ENCODE data around the gene ASB12. TPM values are rescaled to one million over a fixed set of nuclear protein-coding genes. Genes with fewer than 3 reads are reported as not detected.

The ASB12 gene
- total and polyA plus RNA-seq, 2 of the 13 experiments (the other 11 are each of a cell fraction or from before 2014, with no cell fraction given): 0.05 TPM; not detected in 1

- TF ChIP-seq HMGXB3 (CRISPR knock-in tag; IDR thresholded peaks at IDR 0.05; ENCODE audit: borderline replicate concordance) (no peak), ZSCAN12 (CRISPR knock-in tag; IDR thresholded peaks at IDR 0.05) (no peak), ZNF768 (CRISPR knock-in tag; IDR thresholded peaks at IDR 0.05) (no peak), GLI4 (CRISPR knock-in tag; IDR thresholded peaks at IDR 0.05; ENCODE audit: borderline replicate concordance) (no peak), NCOA5 (CRISPR knock-in tag; IDR thresholded peaks at IDR 0.05) (no peak), EHMT2 (IDR thresholded peaks at IDR 0.05; ENCODE audit: borderline replicate concordance, low read depth, low read length) (no peak), ZNF44 (CRISPR knock-in tag; IDR thresholded peaks at IDR 0.05) (no peak), MTF1 (CRISPR knock-in tag; IDR thresholded peaks at IDR 0.05) (no peak), MXD1 (CRISPR knock-in tag; IDR thresholded peaks at IDR 0.05) (no peak), KDM1A (CRISPR knock-in tag; IDR thresholded peaks at IDR 0.05) (no peak), GATAD2A (CRISPR knock-in tag; IDR thresholded peaks at IDR 0.05) (no peak)
These were observed 48.2 kb downstream of the ASB12 start (continued) for GRCh38 chrX:64182208-64182607.

DNA sequence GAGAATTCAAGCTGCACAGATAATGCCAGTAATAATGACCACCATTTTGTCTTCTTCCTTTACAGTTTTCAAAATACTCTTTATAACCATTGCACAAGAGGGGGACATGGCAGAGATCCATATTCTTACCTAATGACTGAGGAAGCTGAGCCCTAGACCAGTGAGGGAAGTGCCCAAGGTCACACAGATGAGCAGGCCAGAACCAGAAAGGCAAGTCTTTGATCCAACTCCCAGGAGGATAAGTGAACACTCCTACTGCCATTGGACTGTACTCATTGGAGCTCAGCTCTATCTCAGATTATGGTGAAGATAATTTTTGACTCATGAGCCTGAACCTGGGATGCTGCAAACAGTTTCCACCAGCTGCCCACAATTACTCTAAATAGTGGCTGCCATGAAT, 53.5 kb downstream of the ASB12 start:
- ATAC-seq: no peak
- in situ Hi-C loops (cut with HindIII; ENCODE audit: extremely low pct_ligation_motif_present, low pct_unique_long_range_greater_than_20kb): no loop called here
- BruUV-seq (replicated peaks): no TSS peak
- TF ChIP-seq ZBED4 (CRISPR knock-in tag; IDR thresholded peaks at IDR 0.05; ENCODE audit: borderline replicate concordance) (no peak), SMAD3 (CRISPR knock-in tag; IDR thresholded peaks at IDR 0.05) (no peak), NFYC (CRISPR knock-in tag; IDR thresholded peaks at IDR 0.05) (no peak), SALL2 (CRISPR knock-in tag; IDR thresholded peaks at IDR 0.05) (no peak)
- TF ChIP-seq, protein P1, sequence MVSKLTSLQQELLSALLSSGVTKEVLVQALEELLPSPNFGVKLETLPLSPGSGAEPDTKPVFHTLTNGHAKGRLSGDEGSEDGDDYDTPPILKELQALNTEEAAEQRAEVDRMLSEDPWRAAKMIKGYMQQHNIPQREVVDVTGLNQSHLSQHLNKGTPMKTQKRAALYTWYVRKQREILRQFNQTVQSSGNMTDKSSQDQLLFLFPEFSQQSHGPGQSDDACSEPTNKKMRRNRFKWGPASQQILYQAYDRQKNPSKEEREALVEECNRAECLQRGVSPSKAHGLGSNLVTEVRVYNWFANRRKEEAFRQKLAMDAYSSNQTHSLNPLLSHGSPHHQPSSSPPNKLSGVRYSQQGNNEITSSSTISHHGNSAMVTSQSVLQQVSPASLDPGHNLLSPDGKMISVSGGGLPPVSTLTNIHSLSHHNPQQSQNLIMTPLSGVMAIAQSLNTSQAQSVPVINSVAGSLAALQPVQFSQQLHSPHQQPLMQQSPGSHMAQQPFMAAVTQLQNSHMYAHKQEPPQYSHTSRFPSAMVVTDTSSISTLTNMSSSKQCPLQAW (CRISPR knock-in tag; IDR thresholded peaks at IDR 0.05): no peak

More for the DNA sequence above, 53.5 kb downstream of the ASB12 start:
- no peaks in the 10 kb centered on the region for H4K20me1 ChIP-seq (ENCODE audit: insufficient read depth, low read length)
- no peak overlapping the region for H2AFZ ChIP-seq (ENCODE audit: low read length)
- no peaks in the 10 kb centered on the region for H3K36me3 ChIP-seq (replicated peaks in 1 of 2; ENCODE audit: control insufficient read depth in 1 of 2, insufficient read depth in 2 of 2, low read length in 2 of 2)
- CTCF ChIA-PET (ENCODE audit: low intra/inter-chr PET ratio, low total read pairs): no interaction called here
- no peak overlapping the region for H3K4me2 ChIP-seq (ENCODE audit: low read depth, low read length)
- no peaks in the 10 kb centered on the region for H3K9me3 ChIP-seq (ENCODE audit: low read length)
- H3K27me3 ChIP-seq (ENCODE audit: control insufficient read depth in 1 of 2, insufficient read depth in 2 of 2, low read length in 2 of 2): no peaks in the 10 kb centered on the region
- POLR2A ChIA-PET: no interaction called here
- H3K79me2 ChIP-seq (ENCODE audit: insufficient read depth, low read length): no peaks in the 10 kb centered on the region
- intact Hi-C loops (cut with micrococcal nuclease; ENCODE audit: unreplicated experiment): no loop called here
- peak; percentile 5 for DNase-seq (ENCODE audit: low spot score)
- H3K4me1 ChIP-seq (ENCODE audit: insufficient read depth, low read length): no peaks in the 10 kb centered on the region
- no peak overlapping the region for H3K4me3 ChIP-seq (replicated peaks in 1 of 3; ENCODE audit: insufficient read depth in 1 of 3, low read depth in 2 of 3, low read length in 3 of 3)
- peak; percentile 40 for FAIRE-seq
- H3K9ac ChIP-seq (ENCODE audit: insufficient read depth, low read depth, low read length): no peak overlapping the region
- H3K27ac ChIP-seq (ENCODE audit: extremely low read length, insufficient read depth, low read length): no peak overlapping the region
